ENCODE data around the gene SH3BP5. TPM values are rescaled to one million over a fixed set of nuclear protein-coding genes. Genes with fewer than 3 reads are reported as not detected.

Gene SH3BP5
- total and polyA plus RNA-seq, 8 donors: 2.8 to 9.8 (median 6.2) TPM

DNA sequence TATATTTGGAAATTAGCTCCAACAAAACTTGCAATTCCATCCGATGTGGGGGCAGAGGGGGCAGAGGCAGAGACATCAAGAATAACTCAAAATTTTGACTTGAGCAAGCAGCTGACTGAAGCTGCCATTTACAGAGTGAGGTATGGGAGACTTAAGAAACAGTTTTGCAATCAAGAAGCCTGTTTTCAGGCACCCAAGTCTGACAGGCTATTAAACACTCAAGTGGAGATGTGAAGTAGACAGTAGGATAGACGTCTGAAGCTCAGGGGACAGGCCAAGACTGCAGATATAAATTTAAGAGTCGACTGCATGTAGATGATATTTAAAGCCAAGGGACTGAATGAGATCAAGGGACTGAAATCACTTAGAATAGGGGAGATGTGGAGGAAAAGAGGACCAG lies 9.9 kb upstream of the SH3BP5 start:
- no peak overlapping the region for H3K4me3 ChIP-seq

DNA sequence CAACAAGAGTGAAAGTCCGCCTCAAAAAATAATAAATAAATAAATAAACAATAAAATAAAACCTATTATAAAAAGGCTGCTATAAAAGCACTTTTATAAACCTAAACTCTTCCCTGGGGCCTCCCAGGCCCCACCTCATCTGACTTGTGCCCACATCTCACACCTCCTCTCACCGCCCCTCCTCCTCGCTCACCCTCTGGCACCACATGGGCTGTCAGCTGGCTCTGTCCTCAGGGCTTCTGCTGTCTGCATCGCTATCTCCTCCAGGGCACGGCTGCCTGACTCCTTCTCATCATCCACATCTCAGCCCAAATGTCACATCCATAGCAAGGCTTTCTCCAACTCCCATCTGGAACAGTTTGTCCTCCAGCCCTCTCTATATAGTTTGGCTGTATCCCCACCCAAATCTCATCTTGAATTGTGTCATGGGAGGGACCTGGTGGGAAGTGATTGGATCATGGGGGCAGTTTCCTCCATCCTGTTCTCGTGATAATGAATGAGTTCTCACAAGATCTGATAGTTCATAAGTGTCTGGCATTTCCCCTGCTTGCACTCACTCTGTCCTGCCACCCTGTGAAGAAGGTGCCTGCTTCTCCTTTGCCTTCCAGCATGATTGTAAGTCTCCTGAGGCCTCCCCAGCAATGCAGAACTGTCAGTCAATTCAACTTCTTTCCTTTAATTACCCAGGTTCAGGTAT lies 8.8 kb upstream of the SH3BP5 start:
- Histone ChIP-seq H3K4me1 (no peaks in the 10 kb centered on the region), H3K36me3 (no peaks in the 10 kb centered on the region), H3K4me3 (no peak overlapping the region), H3K27me3 (no peaks in the 10 kb centered on the region), H3K27ac (no peak overlapping the region), H3K9me3 (no peaks in the 10 kb centered on the region)
- TF ChIP-seq, protein P1, sequence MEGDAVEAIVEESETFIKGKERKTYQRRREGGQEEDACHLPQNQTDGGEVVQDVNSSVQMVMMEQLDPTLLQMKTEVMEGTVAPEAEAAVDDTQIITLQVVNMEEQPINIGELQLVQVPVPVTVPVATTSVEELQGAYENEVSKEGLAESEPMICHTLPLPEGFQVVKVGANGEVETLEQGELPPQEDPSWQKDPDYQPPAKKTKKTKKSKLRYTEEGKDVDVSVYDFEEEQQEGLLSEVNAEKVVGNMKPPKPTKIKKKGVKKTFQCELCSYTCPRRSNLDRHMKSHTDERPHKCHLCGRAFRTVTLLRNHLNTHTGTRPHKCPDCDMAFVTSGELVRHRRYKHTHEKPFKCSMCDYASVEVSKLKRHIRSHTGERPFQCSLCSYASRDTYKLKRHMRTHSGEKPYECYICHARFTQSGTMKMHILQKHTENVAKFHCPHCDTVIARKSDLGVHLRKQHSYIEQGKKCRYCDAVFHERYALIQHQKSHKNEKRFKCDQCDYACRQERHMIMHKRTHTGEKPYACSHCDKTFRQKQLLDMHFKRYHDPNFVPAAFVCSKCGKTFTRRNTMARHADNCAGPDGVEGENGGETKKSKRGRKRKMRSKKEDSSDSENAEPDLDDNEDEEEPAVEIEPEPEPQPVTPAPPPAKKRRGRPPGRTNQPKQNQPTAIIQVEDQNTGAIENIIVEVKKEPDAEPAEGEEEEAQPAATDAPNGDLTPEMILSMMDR (IDR thresholded peaks at IDR 0.05): no peak
- ATAC-seq (no peak), FAIRE-seq (no peak), DNase-seq (no peak)
- WGBS, 2 donors: 80 to 81% methylated on average over 6 of the region's 6 CpGs
- intact Hi-C loops (cut with DNase I): no loop called here

More for the DNA sequence above, 9.9 kb upstream of the SH3BP5 start:
- DNase-seq (no peak), FAIRE-seq (no peak), ATAC-seq (no peak)
- Histone ChIP-seq H3K27me3 (no peaks in the 10 kb centered on the region), H3K36me3 (no peaks in the 10 kb centered on the region), H3K27ac (no peak overlapping the region), H3K4me1 (no peaks in the 10 kb centered on the region), H3K9me3 (no peaks in the 10 kb centered on the region)
- 55 to 68% methylated on average over 3 of the region's 3 CpGs for WGBS, 2 donors
- intact Hi-C loops (cut with DNase I): no loop called here
- TF ChIP-seq, protein P1 (IDR thresholded peaks at IDR 0.05): no peak

DNA sequence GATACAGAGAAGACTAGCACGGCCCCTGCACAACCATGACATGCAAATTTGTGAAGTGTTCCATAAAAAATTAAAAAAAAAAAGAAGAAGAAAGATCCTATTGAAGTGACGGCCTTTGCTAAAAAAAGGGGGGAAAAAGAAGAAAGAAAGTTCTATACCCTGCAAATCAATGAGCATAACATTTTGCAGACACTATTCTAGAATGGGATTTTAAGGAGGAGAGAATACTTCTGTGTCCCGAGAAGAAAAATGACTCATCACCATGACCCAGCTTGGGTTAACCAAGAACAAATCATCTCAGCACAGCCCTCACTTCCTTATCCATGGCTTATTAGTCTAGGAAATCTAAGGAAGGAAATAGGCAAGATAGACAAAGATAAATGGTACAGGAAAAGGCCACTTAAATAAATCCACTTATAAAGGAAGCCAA lies 7.4 kb upstream of the SH3BP5 start:
- Histone ChIP-seq H3K9me3 (no peaks in the 10 kb centered on the region), H3K4me3 (no peak overlapping the region), H3K27ac (no peak overlapping the region), H3K36me3 (no peaks in the 10 kb centered on the region), H3K4me1 (no peaks in the 10 kb centered on the region), H3K27me3 (no peaks in the 10 kb centered on the region)
- DNase-seq: no peak
- 79 to 81% methylated on average over 3 of the region's 3 CpGs for WGBS, 2 donors
- TF ChIP-seq, protein P1 (IDR thresholded peaks at IDR 0.05): no peak
- intact Hi-C loops (cut with DNase I): no loop called here
- no peak for FAIRE-seq
- no peak for ATAC-seq

DNA sequence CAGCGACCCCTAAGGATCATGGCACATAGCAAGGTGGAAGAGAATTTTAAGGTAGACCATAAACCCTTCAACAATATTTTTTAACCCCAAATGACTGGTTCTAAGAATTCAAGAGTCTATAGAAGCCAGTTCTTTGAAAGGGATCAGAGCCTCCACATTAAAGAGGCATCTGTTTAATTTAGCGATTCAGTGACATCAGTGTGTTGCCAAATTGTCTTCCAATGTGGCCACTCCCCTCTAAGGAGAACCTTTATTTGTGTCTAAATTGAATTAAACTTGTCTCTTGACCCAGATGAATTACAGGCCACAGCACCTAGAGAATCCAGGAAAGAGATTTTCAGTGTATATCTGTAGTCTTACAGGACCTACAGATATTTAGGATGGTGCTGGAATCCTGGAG lies 6.6 kb upstream of the SH3BP5 start:
- intact Hi-C loops (cut with DNase I): no loop called here
- WGBS, 2 donors: 84 to 96% methylated on average over 2 of the region's 2 CpGs
- TF ChIP-seq, protein P1 (IDR thresholded peaks at IDR 0.05): no peak
- no peaks in the 10 kb centered on the region for H3K36me3 ChIP-seq
- no peak for DNase-seq
- no peaks in the 10 kb centered on the region for H3K27me3 ChIP-seq
- no peaks in the 10 kb centered on the region for H3K4me1 ChIP-seq
- ATAC-seq: no peak
- H3K27ac ChIP-seq: no peak overlapping the region
- no peak for FAIRE-seq
- H3K9me3 ChIP-seq: no peaks in the 10 kb centered on the region
- H3K4me3 ChIP-seq: no peak overlapping the region

DNA sequence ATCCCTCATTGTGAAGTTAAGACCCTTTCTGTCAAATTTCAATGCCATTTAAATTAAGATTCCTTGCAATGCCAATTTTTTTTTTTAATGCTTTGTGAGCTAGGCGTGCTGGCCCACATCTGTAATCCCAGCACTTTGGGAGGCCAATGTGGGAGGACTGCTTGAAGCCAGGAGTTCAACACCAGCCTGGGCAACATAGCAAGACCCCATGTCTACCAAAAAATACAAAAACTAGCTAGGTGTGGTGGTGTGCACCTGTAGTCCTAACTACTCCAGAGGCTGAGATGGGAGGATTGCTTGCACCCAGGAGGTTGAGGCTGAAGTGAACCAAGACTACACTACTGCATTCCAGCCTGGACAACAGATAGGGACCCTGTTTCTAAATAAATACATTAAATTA lies 5.6 kb upstream of the SH3BP5 start:
- DNase-seq: no peak
- intact Hi-C loops (cut with DNase I): no loop called here
- Histone ChIP-seq H3K9me3 (no peaks in the 10 kb centered on the region), H3K36me3 (no peaks in the 10 kb centered on the region), H3K4me3 (no peak overlapping the region), H3K4me1 (no peaks in the 10 kb centered on the region), H3K27ac (no peak overlapping the region), H3K27me3 (no peaks in the 10 kb centered on the region)
- ATAC-seq: no peak
- TF ChIP-seq, protein P1 (IDR thresholded peaks at IDR 0.05): no peak
- no peak for FAIRE-seq
- 82 to 100% methylated on average over 1 of the region's 1 CpG for WGBS, 2 donors

Measured in pancreas (tissue), 10 donors.